ENCODE results near the gene TRAPPC12. TPM values are rescaled to one million over a fixed set of nuclear protein-coding genes. Genes with fewer than 3 reads are reported as not detected.

Gene TRAPPC12
- polyA plus RNA-seq, 1 donor from 2014 or later, result 40.9 TPM

GRCh38 chr2:3457524-3458395 is 78.3 kb downstream of the TRAPPC12 start:
- Mint-ChIP-seq H3K36me3 (peaks cover 4% of the 10 kb centered on the region), H3K4me1 (peaks cover 7 to 10% (median 9%) of the 10 kb centered on the region in 3 donors), H3K9me3 (no peaks in the 10 kb centered on the region), H3K27me3 (no peaks in the 10 kb centered on the region), H3K27ac (no peak overlapping the region), H3K4me3 (no peak overlapping the region)

- no peak overlapping the region for H3K4me3 Mint-ChIP-seq
- peaks cover 9 to 12% (median 10%) of the 10 kb centered on the region in 3 donors for H3K4me1 Mint-ChIP-seq
- no peaks in the 10 kb centered on the region for H3K27me3 Mint-ChIP-seq
- H3K9me3 Mint-ChIP-seq, result no peaks in the 10 kb centered on the region
- peak overlapping the region in 1 of 3 donors; percentile 72 for H3K27ac Mint-ChIP-seq
- peaks cover 1% of the 10 kb centered on the region for H3K36me3 Mint-ChIP-seq
Measured at GRCh38 chr2:3458396-3459184, 79.1 kb downstream of the TRAPPC12 start.

- no peak overlapping the region for H3K4me3 Mint-ChIP-seq
- peaks cover 9 to 12% (median 10%) of the 10 kb centered on the region in 3 donors for H3K4me1 Mint-ChIP-seq
- no peaks in the 10 kb centered on the region for H3K27me3 Mint-ChIP-seq
- H3K9me3 Mint-ChIP-seq, result no peaks in the 10 kb centered on the region
- H3K27ac Mint-ChIP-seq, result peak overlapping the region in 1 of 3 donors; percentile 72
- peaks cover 3% of the 10 kb centered on the region for H3K36me3 Mint-ChIP-seq
Measured at GRCh38 chr2:3459185-3460015, 79.9 kb downstream of the TRAPPC12 start.

GRCh38 chr2:3460156-3460555 is 80.7 kb downstream of the TRAPPC12 start:
- Mint-ChIP-seq H3K9me3 (no peaks in the 10 kb centered on the region), H3K4me3 (no peak overlapping the region), H3K27ac (peak overlapping the region in 1 of 3 donors; percentile 72), H3K27me3 (no peaks in the 10 kb centered on the region), H3K36me3 (peaks cover 4% of the 10 kb centered on the region), H3K4me1 (peaks cover 9 to 12% (median 10%) of the 10 kb centered on the region in 3 donors)

GRCh38 chr2:3460831-3461800 is 81.6 kb downstream of the TRAPPC12 start:
- peaks cover 9 to 12% (median 10%) of the 10 kb centered on the region in 3 donors for H3K4me1 Mint-ChIP-seq
- H3K27me3 Mint-ChIP-seq, result no peaks in the 10 kb centered on the region
- H3K27ac Mint-ChIP-seq, result peak overlapping the region; percentile 86 to 97 (median 95)
- H3K9me3 Mint-ChIP-seq, result no peaks in the 10 kb centered on the region
- H3K4me3 Mint-ChIP-seq, result peak overlapping the region in 2 of 4 donors; percentile 22 to 66
- peaks cover 4% of the 10 kb centered on the region for H3K36me3 Mint-ChIP-seq

- Mint-ChIP-seq H3K27ac (peak overlapping the region; percentile 86 to 97 (median 95)), H3K9me3 (no peaks in the 10 kb centered on the region)
Measured at GRCh38 chr2:3461801-3462492, 82.5 kb downstream of the TRAPPC12 start.

GRCh38 chr2:3462493-3463104 is 83.1 kb downstream of the TRAPPC12 start:
- Mint-ChIP-seq H3K4me1 (peaks cover 9 to 12% (median 11%) of the 10 kb centered on the region in 3 donors), H3K36me3 (peaks cover 4% of the 10 kb centered on the region), H3K27me3 (no peaks in the 10 kb centered on the region), H3K9me3 (no peaks in the 10 kb centered on the region), H3K27ac (peak overlapping the region in 2 of 3 donors; percentile 86 to 97), H3K4me3 (peak overlapping the region in 1 of 4 donors; percentile 66)

More at GRCh38 chr2:3461801-3462492, 82.5 kb downstream of the TRAPPC12 start:
- peaks cover 4% of the 10 kb centered on the region for H3K36me3 Mint-ChIP-seq
- peak overlapping the region; percentile 66 to 94 (median 81) for H3K4me3 Mint-ChIP-seq
- H3K27me3 Mint-ChIP-seq, result no peaks in the 10 kb centered on the region
- H3K4me1 Mint-ChIP-seq, result peaks cover 9 to 12% (median 10%) of the 10 kb centered on the region in 3 donors

GRCh38 chr2:3463186-3463835 is 83.8 kb downstream of the TRAPPC12 start:
- Mint-ChIP-seq H3K36me3 (peaks cover 4% of the 10 kb centered on the region), H3K4me3 (no peak overlapping the region), H3K4me1 (peaks cover 9 to 12% (median 11%) of the 10 kb centered on the region in 3 donors), H3K27ac (no peak overlapping the region), H3K9me3 (no peaks in the 10 kb centered on the region), H3K27me3 (no peaks in the 10 kb centered on the region)

GRCh38 chr2:3463944-3464343 is 84.5 kb downstream of the TRAPPC12 start:
- H3K27ac Mint-ChIP-seq, result peak overlapping the region in 1 of 3 donors; percentile 84
- peaks cover 9 to 12% (median 11%) of the 10 kb centered on the region in 3 donors for H3K4me1 Mint-ChIP-seq
- no peaks in the 10 kb centered on the region for H3K27me3 Mint-ChIP-seq
- no peaks in the 10 kb centered on the region for H3K9me3 Mint-ChIP-seq
- H3K36me3 Mint-ChIP-seq, result peaks cover 4% of the 10 kb centered on the region
- no peak overlapping the region for H3K4me3 Mint-ChIP-seq

- Mint-ChIP-seq H3K4me3 (no peak overlapping the region), H3K27me3 (no peaks in the 10 kb centered on the region), H3K9me3 (no peaks in the 10 kb centered on the region), H3K27ac (peak overlapping the region in 1 of 3 donors; percentile 84), H3K4me1 (peaks cover 9 to 12% (median 11%) of the 10 kb centered on the region in 3 donors), H3K36me3 (peaks cover 4% of the 10 kb centered on the region)
Measured at GRCh38 chr2:3464401-3465005, 85.0 kb downstream of the TRAPPC12 start.

GRCh38 chr2:3465328-3465727 is 85.8 kb downstream of the TRAPPC12 start:
- H3K4me1 Mint-ChIP-seq, result peaks cover 9 to 12% (median 10%) of the 10 kb centered on the region in 3 donors
- H3K27me3 Mint-ChIP-seq, result no peaks in the 10 kb centered on the region
- peak overlapping the region in 1 of 3 donors; percentile 35 for H3K27ac Mint-ChIP-seq
- no peaks in the 10 kb centered on the region for H3K9me3 Mint-ChIP-seq
- H3K36me3 Mint-ChIP-seq, result peaks cover 4% of the 10 kb centered on the region
- H3K4me3 Mint-ChIP-seq, result no peak overlapping the region

Measured in IgD-negative memory B cell (primary cell).